Right renal pelvis (tissue), 4 donors: Measurements from ENCODE around the gene ZDHHC16. TPM values are rescaled to one million over a fixed set of nuclear protein-coding genes. Genes with fewer than 3 reads are reported as not detected.
"Not testable (repeated sequence)": the region's sequence is repeated elsewhere in the genome, so short reads cannot be mapped to it uniquely, and the experiment has no call there.

Source experiments
- DNase-seq, 4 donors: peaks; one replicate each; pipeline ENCODE4 v3.0.0-alpha.2; 2013; ENCODE audit warnings: low read depth in 4 of 4, low spot score in 3 of 4, missing footprints in 1 of 4
- polyA plus RNA-seq, 4 donors: library from polyadenylated mRNA; unstranded; fragments of 120-200 nt; gene quantifications; one replicate each; pipeline ENCODE4 v1.2.1, GENCODE V29; 2013; ENCODE audit not compliant: insufficient read length in 4 of 4

The ZDHHC16 gene
- polyA plus RNA-seq, 4 donors, result 35.9 to 40.2 (median 37.7) TPM

- DNase-seq, result no peak
Measured at GRCh38 chr10:97434055-97434454, 11.9 kb upstream of the ZDHHC16 start.

GRCh38 chr10:97434557-97434956, 11.4 kb upstream of the ZDHHC16 start:
- DNase-seq, result no peak

- no peak for DNase-seq
Measured at GRCh38 chr10:97435211-97435610, 10.8 kb upstream of the ZDHHC16 start.

- no peak for DNase-seq
Measured at GRCh38 chr10:97442277-97442676, 3.7 kb upstream of the ZDHHC16 start.

- DNase-seq, result no peak
Measured at GRCh38 chr10:97444212-97444611, 1.8 kb upstream of the ZDHHC16 start.

GRCh38 chr10:97445357-97445721, 636 bp upstream of the ZDHHC16 start:
- no peak for DNase-seq

- no peak for DNase-seq
Measured at GRCh38 chr10:97450828-97451227, 4.9 kb downstream of the ZDHHC16 start.

GRCh38 chr10:97451605-97452004, 5.6 kb downstream of the ZDHHC16 start:
- DNase-seq, result no peak

GRCh38 chr10:97452352-97452751, 6.4 kb downstream of the ZDHHC16 start:
- no peak for DNase-seq

- DNase-seq, result no peak
Measured at GRCh38 chr10:97454330-97455036, 8.5 kb downstream of the ZDHHC16 start.

- no peak for DNase-seq
Measured at GRCh38 chr10:97456034-97456685, 10.2 kb downstream of the ZDHHC16 start.

- DNase-seq, result no peak
Measured at GRCh38 chr10:97456686-97457065, 10.7 kb downstream of the ZDHHC16 start.

GRCh38 chr10:97459111-97459510, 13.1 kb downstream of the ZDHHC16 start:
- DNase-seq, result no peak

GRCh38 chr10:97459933-97460332, 14.0 kb downstream of the ZDHHC16 start:
- DNase-seq, result no peak

GRCh38 chr10:97462309-97462708, 16.3 kb downstream of the ZDHHC16 start:
- DNase-seq, result no peak

GRCh38 chr10:97463363-97464132, 17.6 kb downstream of the ZDHHC16 start:
- DNase-seq, result peak in 3 of 4 donors; percentile 28 to 46 (median 37)

GRCh38 chr10:97464226-97464625, 18.3 kb downstream of the ZDHHC16 start:
- DNase-seq, result no peak

- no peak for DNase-seq
Measured at GRCh38 chr10:97465982-97466381, 20.0 kb downstream of the ZDHHC16 start.

GRCh38 chr10:97466755-97467154, 20.8 kb downstream of the ZDHHC16 start:
- DNase-seq, result no peak

GRCh38 chr10:97468162-97468561, 22.2 kb downstream of the ZDHHC16 start:
- no peak for DNase-seq

GRCh38 chr10:97468781-97469180, 22.8 kb downstream of the ZDHHC16 start:
- not testable (repeated sequence) for DNase-seq

- DNase-seq, result no peak
Measured at GRCh38 chr10:97474918-97475317, 28.9 kb downstream of the ZDHHC16 start.
